Lower leg skin (tissue), 4 donors: ENCODE results near the gene DPYSL5. TPM values are rescaled to one million over a fixed set of nuclear protein-coding genes. Genes with fewer than 3 reads are reported as not detected.
A peak's percentile ranks its signal among the peaks of the same experiment; 100 is the strongest.

ENCODE experiments used
- DNase-seq, 2 donors: peaks; one replicate each; pipeline ENCODE4 v3.0.0-alpha.2; 2019; ENCODE audit warnings: low spot score in 2 of 2
- H3K4me3 ChIP-seq: fragments of 200-600 bp; sonication (generic); 2 replicates; pipeline ENCODE4 v1.5.1; 2017; ENCODE audit warnings: mild to moderate bottlenecking, low read depth; ENCODE audit not compliant: poor library complexity, severe bottlenecking
- CTCF ChIP-seq, 3 donors: fragments of 450-650 bp; IDR thresholded peaks; one replicate each; pipeline ENCODE4 v1.5.1; 2016; ENCODE audit warnings: antibody characterized with exemption in 3 of 3, mild to moderate bottlenecking in 3 of 3, moderate library complexity in 2 of 3
- POLR2A ChIP-seq, 2 donors: fragments of 450-650 bp; IDR thresholded peaks; one replicate each; pipeline ENCODE4 v1.6.1; 2016 to 2017; ENCODE audit warnings: antibody characterized with exemption in 2 of 2, mild to moderate bottlenecking in 1 of 2, moderate library complexity in 1 of 2
- WGBS, 2 donors: methylation state at CpG; one replicate each; pipeline ENCODE4 v1.1.5; 2018; 5-methylcytosine and 5-hydroxymethylcytosine counted together
- intact Hi-C: fragments of 100-400 bp; cut with DNase I; formaldehyde crosslinking; loops from one replicate; pipeline ENCODE4 v1.15.0; 2023; ENCODE audit warnings: low total_unique reads
- total RNA-seq, 4 donors: library from RNA; depleted of rRNA; stranded (reverse); fragments of >200 nt; gene quantifications; one replicate each; pipeline ENCODE4 v1.1.0, GENCODE V29; 2016

Gene DPYSL5
- total RNA-seq, 4 donors from 2014 or later, result not detected

GRCh38 chr2:26853751-26854150 lies 5.8 kb downstream of the DPYSL5 start:
- peak in 1 of 2 donors; percentile 14 for DNase-seq
- intact Hi-C loops, result no loop called here
- TF ChIP-seq POLR2A (IDR thresholded peaks at IDR 0.05), result no peak
- TF ChIP-seq CTCF (IDR thresholded peaks at IDR 0.05), result no peak
- H3K4me3 ChIP-seq, result no peak overlapping the region

GRCh38 chr2:26854283-26854827 lies 6.4 kb downstream of the DPYSL5 start:
- 48 to 63% methylated on average over 1 of the region's 1 CpG for WGBS, 2 donors
- intact Hi-C loops, result no loop called here
- DNase-seq, result peak in 1 of 2 donors; percentile 26
- no peak for TF ChIP-seq CTCF (IDR thresholded peaks at IDR 0.05)
- TF ChIP-seq POLR2A (IDR thresholded peaks at IDR 0.05), result no peak
- no peak overlapping the region for H3K4me3 ChIP-seq

GRCh38 chr2:26855466-26855865 lies 7.5 kb downstream of the DPYSL5 start:
- peak in 1 of 2 donors; percentile 18 for DNase-seq
- WGBS, 2 donors, result 80 to 87% methylated on average over 7 of the region's 7 CpGs
- TF ChIP-seq POLR2A (IDR thresholded peaks at IDR 0.05) (no peak), CTCF (IDR thresholded peaks at IDR 0.05) (no peak)
- no peak overlapping the region for H3K4me3 ChIP-seq
- intact Hi-C loops, result no loop called here

GRCh38 chr2:26859622-26860021 lies 11.7 kb downstream of the DPYSL5 start:
- TF ChIP-seq POLR2A (IDR thresholded peaks at IDR 0.05), result no peak
- no peak for TF ChIP-seq CTCF (IDR thresholded peaks at IDR 0.05)
- 72 to 90% methylated on average over 4 of the region's 4 CpGs for WGBS, 2 donors
- no peak overlapping the region for H3K4me3 ChIP-seq
- intact Hi-C loops, result no loop called here
- peak in 1 of 2 donors; percentile 56 for DNase-seq

- DNase-seq, result no peak
- TF ChIP-seq POLR2A (IDR thresholded peaks at IDR 0.05), result no peak
- TF ChIP-seq CTCF (IDR thresholded peaks at IDR 0.05), result no peak
- WGBS, 2 donors, result 66 to 71% methylated on average over 3 of the region's 3 CpGs
- intact Hi-C loops, result no loop called here
- no peak overlapping the region for H3K4me3 ChIP-seq
These were observed 12.4 kb downstream of the DPYSL5 start for GRCh38 chr2:26860211-26860850.
